Fibroblast of lung (primary cell): ENCODE results near the gene SHROOM3.

ENCODE experiments used
- CTCF ChIP-seq, 2 donors: IDR thresholded peaks in 1 of 2; conservative IDR thresholded peaks in 1 of 2; 1 replicate in 1 of 2; 2 replicates in 1 of 2; pipeline ENCODE4 v1.5.1; 2011 to 2012; ENCODE audit warnings: low read length in 2 of 2, control low read depth in 1 of 2, inconsistent platforms in 1 of 2, low read depth in 1 of 2, mild to moderate bottlenecking in 1 of 2
- EZH2 ChIP-seq: IDR thresholded peaks from 2 replicates; pipeline ENCODE4 v1.5.1; 2012; ENCODE audit warnings: low read length, control low read depth, mild to moderate bottlenecking; ENCODE audit errors: missing control alignments

- TF ChIP-seq CTCF (conservative IDR thresholded peaks at IDR 0.05 in 1 of 2, IDR thresholded peaks at IDR 0.05 in 1 of 2; ENCODE audit: low read depth in 1 of 2, low read length in 2 of 2) (no peak), EZH2 (no peak)
Measured at GRCh38 chr4:76514087-76514486, 79.1 kb downstream of the SHROOM3 start.
